Measurements from ENCODE around the gene CDCA7L. TPM values are rescaled to one million over a fixed set of nuclear protein-coding genes. Genes with fewer than 3 reads are reported as not detected.

The CDCA7L gene
- total RNA-seq, 4 donors from 2014 or later: 23.7 to 56.2 (median 26.0) TPM

GRCh38 chr7:21851559-21851967, 94.1 kb downstream of the CDCA7L start:
- H3K36me3 ChIP-seq: no peaks in the 10 kb centered on the region
- no peak for DNase-seq
- H3K27ac ChIP-seq: no peak overlapping the region
- intact Hi-C loops (cut with DNase I): no loop called here
- WGBS, 2 donors: 70 to 82% methylated on average over 6 of the region's 6 CpGs
- TF ChIP-seq POLR2A (IDR thresholded peaks at IDR 0.05): no peak
- no peak for TF ChIP-seq CTCF (IDR thresholded peaks at IDR 0.05)
- no peaks in the 10 kb centered on the region for H3K9me3 ChIP-seq
- H3K27me3 ChIP-seq: no peaks in the 10 kb centered on the region
- H3K4me1 ChIP-seq: no peaks in the 10 kb centered on the region
- H3K4me3 ChIP-seq (replicated peaks in 1 of 3): no peak overlapping the region

Data from thyroid gland (tissue), 4 donors.